ENCODE results near the gene PCDHGA1.

Gene PCDHGA1

DNA sequence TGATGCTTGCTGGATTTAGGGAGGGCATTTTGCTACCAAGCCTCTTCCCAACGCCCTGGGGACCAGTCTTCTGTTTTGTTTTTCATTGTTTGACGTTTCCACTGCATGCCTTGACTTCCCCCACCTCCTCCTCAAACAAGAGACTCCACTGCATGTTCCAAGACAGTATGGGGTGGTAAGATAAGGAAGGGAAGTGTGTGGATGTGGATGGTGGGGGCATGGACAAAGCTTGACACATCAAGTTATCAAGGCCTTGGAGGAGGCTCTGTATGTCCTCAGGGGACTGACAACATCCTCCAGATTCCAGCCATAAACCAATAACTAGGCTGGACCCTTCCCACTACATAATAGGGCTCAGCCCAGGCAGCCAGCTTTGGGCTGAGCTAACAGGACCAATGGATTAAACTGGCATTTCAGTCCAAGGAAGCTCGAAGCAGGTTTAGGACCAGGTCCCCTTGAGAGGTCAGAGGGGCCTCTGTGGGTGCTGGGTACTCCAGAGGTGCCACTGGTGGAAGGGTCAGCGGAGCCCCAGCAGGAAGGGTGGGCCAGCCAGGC, 181.5 kb downstream of the PCDHGA1 start:
- H2BK120ac ChIP-seq (ENCODE audit: low read depth, low read length): no peak overlapping the region
- H3K79me1 ChIP-seq (ENCODE audit: low read length): no peaks in the 10 kb centered on the region
- no peak overlapping the region for H3K27ac ChIP-seq (ENCODE audit: low read depth, low read length)
- H3K79me2 ChIP-seq (ENCODE audit: control insufficient read depth, insufficient read depth, low read length): no peaks in the 10 kb centered on the region
- DNase-seq: no peak
- H3K4me1 ChIP-seq (ENCODE audit: control insufficient read depth, low read depth, low read length): peaks cover 15% of the 10 kb centered on the region
- H3K4ac ChIP-seq (ENCODE audit: low read depth, low read length): no peak overlapping the region
- H3K56ac ChIP-seq (ENCODE audit: low read length): no peak overlapping the region
- H3K18ac ChIP-seq (ENCODE audit: low read length): no peak overlapping the region
- no peak overlapping the region for H2AK5ac ChIP-seq (ENCODE audit: low read length)
- peaks cover 2% of the 10 kb centered on the region for H3K36me3 ChIP-seq (ENCODE audit: control insufficient read depth, insufficient read depth, low read length)
- no peaks in the 10 kb centered on the region for H3K27me3 ChIP-seq (ENCODE audit: insufficient read depth, low read length, poor library complexity)
- WGBS (ENCODE audit: extremely low coverage, insufficient coverage, low lambda C conversion rate): no CpG with 5 or more reads among the region's 4 CpGs
- no peak overlapping the region for H4K5ac ChIP-seq (ENCODE audit: low read length)
- no peak overlapping the region for H2BK15ac ChIP-seq (replicated peaks; ENCODE audit: low read depth)
- no peak overlapping the region for H2BK5ac ChIP-seq (ENCODE audit: low read length)
- H3K9ac ChIP-seq (ENCODE audit: low read length): no peak overlapping the region
- H3K4me2 ChIP-seq (ENCODE audit: low read length): no peak overlapping the region
- H4K8ac ChIP-seq (ENCODE audit: low read depth, low read length): no peak overlapping the region
- no peak overlapping the region for H3K23ac ChIP-seq (ENCODE audit: low read length)
- no peak overlapping the region for H3K4me3 ChIP-seq (ENCODE audit: low read length)

DNA sequence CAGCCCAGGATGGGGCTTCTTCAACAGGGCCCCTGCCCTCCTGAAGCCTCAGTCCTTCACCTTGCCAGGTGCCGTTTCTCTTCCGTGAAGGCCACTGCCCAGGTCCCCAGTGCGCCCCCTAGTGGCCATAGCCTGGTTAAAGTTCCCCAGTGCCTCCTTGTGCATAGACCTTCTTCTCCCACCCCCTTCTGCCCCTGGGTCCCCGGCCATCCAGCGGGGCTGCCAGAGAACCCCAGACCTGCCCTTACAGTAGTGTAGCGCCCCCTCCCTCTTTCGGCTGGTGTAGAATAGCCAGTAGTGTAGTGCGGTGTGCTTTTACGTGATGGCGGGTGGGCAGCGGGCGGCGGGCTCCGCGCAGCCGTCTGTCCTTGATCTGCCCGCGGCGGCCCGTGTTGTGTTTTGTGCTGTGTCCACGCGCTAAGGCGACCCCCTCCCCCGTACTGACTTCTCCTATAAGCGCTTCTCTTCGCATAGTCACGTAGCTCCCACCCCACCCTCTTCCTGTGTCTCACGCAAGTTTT, 182.1 kb downstream of the PCDHGA1 start:
- Histone ChIP-seq H3K36me3 (ENCODE audit: control insufficient read depth, insufficient read depth, low read length) (peaks cover 2% of the 10 kb centered on the region), H2BK120ac (ENCODE audit: low read depth, low read length) (no peak overlapping the region), H3K79me1 (ENCODE audit: low read length) (no peaks in the 10 kb centered on the region), H2BK5ac (ENCODE audit: low read length) (no peak overlapping the region), H3K4me3 (ENCODE audit: low read length) (peak overlapping the region; percentile 33), H3K27me3 (ENCODE audit: insufficient read depth, low read length, poor library complexity) (no peaks in the 10 kb centered on the region), H2AK5ac (ENCODE audit: low read length) (no peak overlapping the region), H3K56ac (ENCODE audit: low read length) (peak overlapping the region; percentile 99), H2BK15ac (replicated peaks; ENCODE audit: low read depth) (no peak overlapping the region), H3K18ac (ENCODE audit: low read length) (peak overlapping the region; percentile 9), H3K4me1 (ENCODE audit: control insufficient read depth, low read depth, low read length) (peaks cover 15% of the 10 kb centered on the region), H3K79me2 (ENCODE audit: control insufficient read depth, insufficient read depth, low read length) (no peaks in the 10 kb centered on the region), H3K27ac (ENCODE audit: low read depth, low read length) (no peak overlapping the region), H3K9ac (ENCODE audit: low read length) (peak overlapping the region; percentile 94), H3K4ac (ENCODE audit: low read depth, low read length) (no peak overlapping the region), H3K23ac (ENCODE audit: low read length) (no peak overlapping the region), H4K8ac (ENCODE audit: low read depth, low read length) (no peak overlapping the region), H3K4me2 (ENCODE audit: low read length) (peak overlapping the region; percentile 100), H4K5ac (ENCODE audit: low read length) (no peak overlapping the region)
- peak; percentile 97 for DNase-seq
- no CpG with 5 or more reads among the region's 28 CpGs for WGBS (ENCODE audit: extremely low coverage, insufficient coverage, low lambda C conversion rate)

- peak overlapping the region; percentile 69 for H3K18ac ChIP-seq (ENCODE audit: low read length)
- peaks cover 13% of the 10 kb centered on the region for H3K4me1 ChIP-seq (ENCODE audit: control insufficient read depth, low read depth, low read length)
- H2BK120ac ChIP-seq (ENCODE audit: low read depth, low read length): no peak overlapping the region
- no peaks in the 10 kb centered on the region for H3K79me1 ChIP-seq (ENCODE audit: low read length)
- no peak overlapping the region for H2BK15ac ChIP-seq (replicated peaks; ENCODE audit: low read depth)
- DNase-seq: peak; percentile 61
- H3K4me2 ChIP-seq (ENCODE audit: low read length): peak overlapping the region; percentile 100
- no peaks in the 10 kb centered on the region for H3K27me3 ChIP-seq (ENCODE audit: insufficient read depth, low read length, poor library complexity)
- peak overlapping the region; percentile 7 for H4K8ac ChIP-seq (ENCODE audit: low read depth, low read length)
- peak overlapping the region; percentile 99 for H3K56ac ChIP-seq (ENCODE audit: low read length)
- H3K4me3 ChIP-seq (ENCODE audit: low read length): peak overlapping the region; percentile 40
- peaks cover 2% of the 10 kb centered on the region for H3K36me3 ChIP-seq (ENCODE audit: control insufficient read depth, insufficient read depth, low read length)
- WGBS (ENCODE audit: extremely low coverage, insufficient coverage, low lambda C conversion rate): no CpG with 5 or more reads among the region's 43 CpGs
- no peak overlapping the region for H4K5ac ChIP-seq (ENCODE audit: low read length)
- H2BK5ac ChIP-seq (ENCODE audit: low read length): peak overlapping the region; percentile 83
- H2AK5ac ChIP-seq (ENCODE audit: low read length): no peak overlapping the region
- H3K79me2 ChIP-seq (ENCODE audit: control insufficient read depth, insufficient read depth, low read length): no peaks in the 10 kb centered on the region
- peak overlapping the region; percentile 94 for H3K9ac ChIP-seq (ENCODE audit: low read length)
- peak overlapping the region; percentile 81 for H3K4ac ChIP-seq (ENCODE audit: low read depth, low read length)
- peak overlapping the region; percentile 48 for H3K23ac ChIP-seq (ENCODE audit: low read length)
- H3K27ac ChIP-seq (ENCODE audit: low read depth, low read length): peak overlapping the region; percentile 97
Observed at GRCh38 chr5:141512911-141513626, 182.8 kb downstream of the PCDHGA1 start.

DNA sequence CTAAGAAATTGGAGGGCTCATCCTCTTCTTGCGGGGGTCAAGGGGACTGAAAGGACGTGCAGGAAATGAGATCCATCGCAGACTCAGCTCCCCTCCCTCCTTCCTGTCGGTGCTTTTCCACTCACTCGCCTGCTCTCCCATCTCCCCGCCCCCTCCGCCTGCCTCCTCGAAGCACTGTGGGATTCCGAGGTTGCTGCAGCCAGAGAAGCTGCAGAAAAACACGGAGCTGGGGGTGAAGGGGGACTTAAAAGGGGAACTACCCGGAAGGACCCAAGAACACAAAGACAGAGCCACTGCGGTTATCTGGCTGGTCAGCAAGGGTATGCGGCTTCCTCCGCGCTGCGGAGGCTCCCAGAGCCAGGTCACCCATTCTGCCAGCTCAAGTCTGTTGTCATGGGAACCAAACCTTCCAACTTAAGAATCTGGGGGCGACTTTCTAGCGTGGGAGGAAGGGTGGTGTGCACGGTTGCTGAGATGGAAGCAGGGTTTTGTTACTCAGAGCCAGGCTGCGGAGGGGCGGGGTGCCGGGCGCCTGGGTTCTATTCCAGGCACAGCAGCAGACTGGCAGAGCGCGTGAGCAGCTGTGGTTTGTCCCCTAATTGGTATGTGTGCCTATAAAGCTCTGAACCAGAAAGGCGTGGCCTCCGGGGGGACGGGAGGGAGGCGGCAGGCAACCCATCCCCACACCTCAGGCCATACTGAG, 183.5 kb downstream of the PCDHGA1 start:
- Histone ChIP-seq H2BK120ac (ENCODE audit: low read depth, low read length) (peak overlapping the region; percentile 31), H4K8ac (ENCODE audit: low read depth, low read length) (no peak overlapping the region), H3K4me2 (ENCODE audit: low read length) (peak overlapping the region; percentile 100), H3K4me3 (ENCODE audit: low read length) (peak overlapping the region; percentile 40), H3K27me3 (ENCODE audit: insufficient read depth, low read length, poor library complexity) (no peaks in the 10 kb centered on the region), H3K79me2 (ENCODE audit: control insufficient read depth, insufficient read depth, low read length) (no peaks in the 10 kb centered on the region), H3K4me1 (ENCODE audit: control insufficient read depth, low read depth, low read length) (peaks cover 9% of the 10 kb centered on the region), H4K5ac (ENCODE audit: low read length) (no peak overlapping the region), H3K56ac (ENCODE audit: low read length) (peak overlapping the region; percentile 99), H3K36me3 (ENCODE audit: control insufficient read depth, insufficient read depth, low read length) (peaks cover 2% of the 10 kb centered on the region), H3K23ac (ENCODE audit: low read length) (no peak overlapping the region), H3K27ac (ENCODE audit: low read depth, low read length) (peak overlapping the region; percentile 97), H2BK15ac (replicated peaks; ENCODE audit: low read depth) (no peak overlapping the region), H2BK5ac (ENCODE audit: low read length) (peak overlapping the region; percentile 65), H2AK5ac (ENCODE audit: low read length) (peak overlapping the region; percentile 40), H3K4ac (ENCODE audit: low read depth, low read length) (peak overlapping the region; percentile 81), H3K9ac (ENCODE audit: low read length) (peak overlapping the region; percentile 94), H3K79me1 (ENCODE audit: low read length) (no peaks in the 10 kb centered on the region), H3K18ac (ENCODE audit: low read length) (peak overlapping the region; percentile 69)
- no CpG with 5 or more reads among the region's 29 CpGs for WGBS (ENCODE audit: extremely low coverage, insufficient coverage, low lambda C conversion rate)
- DNase-seq: peak; percentile 93

DNA sequence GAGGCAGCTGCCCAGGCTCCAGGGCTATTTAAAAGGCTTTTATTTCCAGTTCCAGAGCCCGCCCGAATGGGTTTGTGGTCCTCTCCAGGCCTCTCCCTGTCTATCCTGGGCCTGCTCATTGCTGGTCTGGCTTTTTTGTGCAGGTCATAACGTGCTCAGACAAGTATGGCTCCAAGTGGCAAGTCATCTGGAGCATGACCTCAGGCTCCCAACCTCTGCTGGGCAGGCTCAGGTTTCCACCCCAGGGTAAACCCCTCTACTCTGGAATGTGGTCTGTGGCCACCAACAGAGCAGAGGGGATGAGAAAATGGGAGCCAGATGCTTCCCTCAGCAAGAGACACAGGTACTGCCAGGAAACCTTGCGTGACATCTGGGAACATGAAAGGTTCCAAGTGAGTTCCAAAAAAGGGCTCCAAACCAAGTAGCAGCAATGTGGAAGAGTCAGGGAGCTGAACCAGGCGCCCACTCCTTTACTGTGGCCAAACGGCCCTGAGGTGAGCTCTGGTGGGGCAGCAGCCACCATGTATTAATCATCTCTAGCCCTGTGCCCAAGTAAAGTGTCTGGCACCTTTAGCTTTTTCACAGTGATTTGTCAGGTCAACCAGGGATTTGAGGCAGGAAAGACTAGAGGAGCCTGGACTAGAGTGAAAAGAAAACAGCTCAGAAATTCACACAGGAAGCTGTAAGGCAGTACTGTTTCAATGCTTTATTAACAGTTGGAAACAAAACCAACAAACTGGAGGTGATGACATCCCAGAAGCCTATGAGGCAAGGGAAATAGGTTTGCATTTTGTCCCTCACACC, 184.2 kb downstream of the PCDHGA1 start:
- Histone ChIP-seq H4K8ac (ENCODE audit: low read depth, low read length) (no peak overlapping the region), H3K36me3 (ENCODE audit: control insufficient read depth, insufficient read depth, low read length) (peaks cover 2% of the 10 kb centered on the region), H3K4ac (ENCODE audit: low read depth, low read length) (peak overlapping the region; percentile 77), H2BK15ac (replicated peaks; ENCODE audit: low read depth) (no peak overlapping the region), H3K23ac (ENCODE audit: low read length) (no peak overlapping the region), H3K18ac (ENCODE audit: low read length) (peak overlapping the region; percentile 60), H3K9ac (ENCODE audit: low read length) (peak overlapping the region; percentile 94), H3K4me2 (ENCODE audit: low read length) (no peak overlapping the region), H3K27ac (ENCODE audit: low read depth, low read length) (peak overlapping the region; percentile 97), H4K5ac (ENCODE audit: low read length) (no peak overlapping the region), H3K79me1 (ENCODE audit: low read length) (no peaks in the 10 kb centered on the region), H2BK120ac (ENCODE audit: low read depth, low read length) (no peak overlapping the region), H3K56ac (ENCODE audit: low read length) (peak overlapping the region; percentile 99), H3K4me3 (ENCODE audit: low read length) (no peak overlapping the region), H2BK5ac (ENCODE audit: low read length) (no peak overlapping the region), H2AK5ac (ENCODE audit: low read length) (no peak overlapping the region), H3K79me2 (ENCODE audit: control insufficient read depth, insufficient read depth, low read length) (no peaks in the 10 kb centered on the region), H3K4me1 (ENCODE audit: control insufficient read depth, low read depth, low read length) (peaks cover 5% of the 10 kb centered on the region), H3K27me3 (ENCODE audit: insufficient read depth, low read length, poor library complexity) (no peaks in the 10 kb centered on the region)
- DNase-seq: peak; percentile 96
- WGBS (ENCODE audit: extremely low coverage, insufficient coverage, low lambda C conversion rate): no CpG with 5 or more reads among the region's 6 CpGs
